Ectodermal cell (in vitro differentiated cells): ENCODE results near the gene BLTP3B.
"Not testable (repeated sequence)": the region's sequence is repeated elsewhere in the genome, so short reads cannot be mapped to it uniquely, and the experiment has no call there.

ENCODE experiments used
- H3K27ac ChIP-seq: 2 replicates; pipeline ENCODE4 v1.7.0; 2013; ENCODE audit warnings: mild to moderate bottlenecking, low read depth, low read length; ENCODE audit not compliant: insufficient read depth, poor library complexity, severe bottlenecking
- H3K27me3 ChIP-seq: 2 replicates; pipeline ENCODE4 v1.7.0; 2013; ENCODE audit warnings: mild to moderate bottlenecking, low read length; ENCODE audit not compliant: insufficient read depth, control insufficient read depth, poor library complexity, severe bottlenecking
- H3K36me3 ChIP-seq: one replicate; pipeline ENCODE4 v1.7.0; 2013; ENCODE audit warnings: low read length; ENCODE audit not compliant: control insufficient read depth, insufficient read depth
- H3K4me1 ChIP-seq: one replicate; pipeline ENCODE4 v1.7.0; 2013; ENCODE audit warnings: low read length; ENCODE audit not compliant: control insufficient read depth, insufficient read depth
- H3K4me3 ChIP-seq: 2 replicates; pipeline ENCODE4 v1.7.0; 2013; ENCODE audit warnings: low read depth, low read length, control low read depth; ENCODE audit not compliant: insufficient read depth
- H3K9me3 ChIP-seq: 2 replicates; pipeline ENCODE4 v1.7.0; 2013; ENCODE audit warnings: mild to moderate bottlenecking, low read length, moderate library complexity; ENCODE audit not compliant: control insufficient read depth
- WGBS, 2 experiments: methylation state at CpG; one replicate each; pipeline ENCODE4 v1.1.7; 2013; ENCODE audit warnings: missing lambda C conversion rate in 2 of 2; 5-methylcytosine and 5-hydroxymethylcytosine counted together

Gene BLTP3B

DNA sequence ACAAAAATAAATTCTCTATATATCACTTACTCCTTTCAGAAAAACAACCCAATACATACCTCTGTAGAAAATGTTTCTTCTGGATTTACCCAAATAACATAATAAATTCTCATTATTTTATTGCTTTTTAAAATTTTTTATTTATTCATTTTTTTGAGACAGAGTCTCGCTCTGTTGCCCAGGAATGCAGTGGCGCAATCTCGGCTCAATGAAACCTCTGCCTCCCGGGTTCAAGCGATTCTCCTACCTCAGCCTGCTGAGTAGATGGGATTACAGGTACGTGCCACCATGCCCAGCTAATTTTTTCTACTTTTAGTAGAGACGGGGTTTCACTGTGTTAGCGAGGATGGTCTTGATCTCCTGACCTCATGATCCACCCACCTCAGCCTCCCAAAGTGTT lies 33.8 kb upstream of the BLTP3B start:
- H3K27ac ChIP-seq, H3K4me3 ChIP-seq, H3K9me3 ChIP-seq, H3K36me3 ChIP-seq, H3K4me1 ChIP-seq, H3K27me3 ChIP-seq: not testable (repeated sequence)
- WGBS, 2 experiments, result 86 to 90% methylated on average over 8 of the region's 8 CpGs

DNA sequence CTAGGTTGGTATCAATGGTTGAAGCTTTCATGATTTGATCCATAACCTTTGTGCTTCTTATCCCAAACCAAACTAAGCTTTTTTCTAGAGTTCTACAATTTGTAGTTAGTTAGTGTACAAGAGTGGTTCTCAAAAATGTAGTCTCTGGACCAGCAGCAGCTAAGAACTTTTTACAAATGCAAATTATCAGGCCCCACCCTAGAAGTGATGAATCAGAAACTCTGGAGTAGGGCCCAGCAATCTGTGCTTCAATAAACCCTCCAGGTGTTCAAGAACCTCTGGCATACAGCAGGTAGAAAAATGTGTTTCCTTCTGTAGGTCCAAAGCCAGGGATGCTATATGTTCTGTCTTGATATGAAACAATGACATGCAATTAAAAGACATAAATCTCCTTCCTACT lies 31.8 kb upstream of the BLTP3B start:
- H3K4me3 ChIP-seq, result no peak overlapping the region
- H3K27ac ChIP-seq, result no peak overlapping the region
- no peaks in the 10 kb centered on the region for H3K9me3 ChIP-seq
- no peaks in the 10 kb centered on the region for H3K36me3 ChIP-seq
- H3K4me1 ChIP-seq, result no peaks in the 10 kb centered on the region
- H3K27me3 ChIP-seq, result no peaks in the 10 kb centered on the region

DNA sequence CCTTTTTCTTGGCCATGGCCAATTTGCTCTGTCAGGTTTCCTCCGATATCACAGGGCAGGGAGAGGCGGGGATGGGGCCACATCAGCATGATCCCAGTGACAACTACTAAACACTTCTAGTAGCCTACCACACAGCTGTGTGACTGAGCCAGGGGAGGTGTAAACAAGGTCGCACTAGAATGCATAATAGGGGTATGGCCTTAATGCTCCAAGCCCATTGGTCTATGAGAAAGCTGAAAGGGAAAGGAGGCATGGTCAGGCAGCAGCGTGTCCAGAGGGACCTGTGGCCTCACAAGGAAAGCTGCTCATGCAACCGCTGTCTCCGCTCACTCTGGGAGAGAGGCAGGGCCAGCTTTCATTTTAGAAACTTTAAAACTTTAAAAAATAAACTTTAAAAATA lies 30.4 kb upstream of the BLTP3B start:
- WGBS, 2 experiments, result 91 to 92% methylated on average over 5 to 6 of the region's 6 CpGs
- Histone ChIP-seq H3K4me3 (no peak overlapping the region), H3K9me3 (no peaks in the 10 kb centered on the region), H3K27me3 (no peaks in the 10 kb centered on the region), H3K4me1 (no peaks in the 10 kb centered on the region), H3K36me3 (no peaks in the 10 kb centered on the region), H3K27ac (no peak overlapping the region)

DNA sequence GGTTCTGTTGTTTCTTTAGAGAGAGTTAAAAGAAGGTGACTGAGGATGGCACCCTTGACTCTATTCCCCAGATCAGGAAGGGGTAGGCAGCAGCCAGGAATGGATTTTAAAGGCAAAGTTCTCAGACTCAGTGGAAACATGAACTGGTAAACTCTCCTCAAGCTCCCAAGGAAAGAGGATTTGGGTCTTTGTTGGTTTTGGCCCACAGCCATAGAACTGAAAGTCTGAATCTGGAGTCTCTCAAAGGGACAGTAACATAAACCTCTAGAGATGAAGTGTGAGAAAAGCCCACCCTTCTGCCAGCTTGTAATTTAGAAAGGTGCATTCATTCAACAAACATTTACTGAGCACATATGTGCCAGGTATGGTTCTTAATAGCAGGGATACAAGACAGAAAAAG lies 28.6 kb upstream of the BLTP3B start:
- Histone ChIP-seq H3K27ac (no peak overlapping the region), H3K4me3 (no peak overlapping the region), H3K9me3 (no peaks in the 10 kb centered on the region), H3K27me3 (no peaks in the 10 kb centered on the region), H3K36me3 (no peaks in the 10 kb centered on the region), H3K4me1 (no peaks in the 10 kb centered on the region)

DNA sequence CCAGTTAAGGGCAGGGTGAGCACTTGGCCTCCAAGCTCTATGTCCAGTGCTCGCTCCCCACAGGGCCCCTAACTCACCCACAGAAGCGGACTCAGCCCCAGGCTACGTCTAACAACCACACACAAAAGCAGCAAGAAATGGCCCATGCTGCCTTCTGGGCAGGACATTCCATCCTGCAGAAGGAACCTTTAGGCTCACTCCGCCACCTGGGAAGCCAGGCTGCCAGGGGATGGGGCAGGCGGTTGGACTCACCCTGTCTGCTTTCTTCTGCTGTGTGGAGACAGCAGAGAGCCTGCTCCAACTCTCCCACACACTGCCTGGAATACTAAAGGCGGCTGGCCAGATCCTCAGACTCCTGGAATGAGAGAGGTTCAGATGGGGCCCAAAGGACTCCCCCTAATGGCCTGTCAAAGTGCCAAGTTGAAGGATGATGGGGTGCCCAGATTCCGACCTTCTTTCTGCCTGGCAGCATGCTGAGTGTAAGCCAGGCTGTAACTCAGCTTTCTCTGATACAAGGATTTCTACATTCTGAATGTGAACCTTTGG lies 27.7 kb upstream of the BLTP3B start:
- H3K27ac ChIP-seq, result no peak overlapping the region
- no peaks in the 10 kb centered on the region for H3K27me3 ChIP-seq
- no peaks in the 10 kb centered on the region for H3K9me3 ChIP-seq
- H3K4me3 ChIP-seq, result no peak overlapping the region
- WGBS, 2 experiments, result 88 to 91% methylated on average over 7 of the region's 7 CpGs
- no peaks in the 10 kb centered on the region for H3K4me1 ChIP-seq
- H3K36me3 ChIP-seq, result no peaks in the 10 kb centered on the region

DNA sequence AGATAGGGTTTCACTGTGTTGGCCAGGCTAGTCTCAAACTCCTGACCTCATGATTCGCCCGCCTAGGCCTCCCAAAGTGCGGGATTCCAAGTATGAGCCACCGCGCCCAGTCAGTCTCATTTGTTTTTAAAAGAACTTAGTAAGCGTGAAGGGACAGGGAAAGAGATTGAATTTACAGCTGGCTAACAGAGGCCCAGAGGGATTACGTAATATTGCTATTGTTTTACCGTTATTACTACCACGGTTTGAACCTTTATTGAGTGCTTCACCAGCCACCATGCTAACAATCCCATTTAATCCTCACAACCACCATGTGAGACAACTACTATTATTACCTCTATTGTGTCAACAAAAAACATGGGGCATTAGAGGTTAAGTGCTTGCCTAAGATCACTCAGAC lies 26.7 kb upstream of the BLTP3B start:
- H3K27ac ChIP-seq, result no peak overlapping the region
- no peaks in the 10 kb centered on the region for H3K36me3 ChIP-seq
- H3K27me3 ChIP-seq, result no peaks in the 10 kb centered on the region
- H3K9me3 ChIP-seq, result no peaks in the 10 kb centered on the region
- peaks cover under 1% of the 10 kb centered on the region for H3K4me1 ChIP-seq
- 90 to 95% methylated on average over 9 of the region's 9 CpGs for WGBS, 2 experiments
- H3K4me3 ChIP-seq, result no peak overlapping the region

DNA sequence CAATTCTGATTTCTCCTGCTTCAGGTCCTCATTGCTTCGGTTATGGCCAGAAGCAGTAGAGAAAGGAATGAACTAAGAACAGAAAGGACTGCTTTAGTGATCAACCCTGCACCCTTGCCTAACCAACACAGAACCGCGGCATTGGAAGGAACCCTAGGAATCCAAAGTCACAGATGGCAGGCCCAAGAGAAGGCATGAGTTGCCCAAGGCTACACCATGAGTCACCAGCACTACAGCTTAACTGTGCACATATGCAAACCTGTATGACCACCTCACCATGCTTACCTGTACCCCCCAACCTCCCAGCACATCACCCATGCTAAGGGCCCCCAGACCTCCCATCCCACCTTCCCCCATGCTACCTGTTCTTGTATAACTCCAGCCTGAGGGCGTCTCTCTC lies 25.9 kb upstream of the BLTP3B start:
- H3K9me3 ChIP-seq, result no peaks in the 10 kb centered on the region
- H3K36me3 ChIP-seq, result no peaks in the 10 kb centered on the region
- peaks cover 5% of the 10 kb centered on the region for H3K4me1 ChIP-seq
- H3K4me3 ChIP-seq, result no peak overlapping the region
- H3K27ac ChIP-seq, result no peak overlapping the region
- H3K27me3 ChIP-seq, result no peaks in the 10 kb centered on the region
- 96% methylated on average over 4 of the region's 4 CpGs for WGBS, 2 experiments

DNA sequence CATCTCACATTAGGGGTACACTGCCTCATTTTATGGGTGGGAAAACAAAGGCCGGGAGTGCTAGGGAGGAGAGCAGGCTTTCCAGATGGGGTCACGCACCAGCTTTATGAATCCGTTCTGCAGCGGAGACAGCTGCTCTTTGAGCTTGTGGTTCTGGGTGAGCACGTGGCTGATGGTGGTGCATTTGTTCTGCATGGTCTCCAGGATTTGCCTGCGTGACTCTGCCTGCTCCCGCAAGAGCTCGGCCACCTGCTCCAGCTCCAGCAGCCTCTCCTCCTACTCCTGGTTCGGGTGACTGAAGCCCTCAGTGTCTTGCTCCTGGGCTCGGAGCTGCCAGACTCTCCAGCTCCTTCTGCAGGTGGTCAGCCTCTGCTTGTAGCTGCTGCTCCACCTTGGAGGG lies 23.6 kb upstream of the BLTP3B start:
- no peaks in the 10 kb centered on the region for H3K9me3 ChIP-seq
- no peak overlapping the region for H3K4me3 ChIP-seq
- no peak overlapping the region for H3K27ac ChIP-seq
- peaks cover 5% of the 10 kb centered on the region for H3K4me1 ChIP-seq
- WGBS, 2 experiments, result 93 to 97% methylated on average over 10 of the region's 10 CpGs
- no peaks in the 10 kb centered on the region for H3K27me3 ChIP-seq
- no peaks in the 10 kb centered on the region for H3K36me3 ChIP-seq

DNA sequence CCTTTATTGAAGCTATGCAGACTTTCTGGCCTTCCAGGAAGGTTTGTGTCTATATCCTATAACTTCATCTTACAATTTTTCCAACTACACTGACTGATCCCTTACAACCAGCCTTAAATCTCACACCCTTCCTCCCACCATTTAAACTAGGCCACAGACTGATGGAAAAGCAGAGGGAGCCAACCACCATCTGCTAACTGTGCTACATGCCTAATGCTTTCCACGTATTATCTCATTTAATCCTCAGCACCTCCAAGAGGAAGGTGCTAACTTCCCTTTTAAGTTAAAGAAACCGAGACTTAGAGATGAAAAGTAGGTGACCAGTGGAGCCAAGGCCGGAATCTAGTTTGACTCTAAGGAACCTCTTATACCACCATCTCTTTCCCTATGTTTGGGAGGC lies 22.7 kb upstream of the BLTP3B start:
- Histone ChIP-seq H3K36me3 (no peaks in the 10 kb centered on the region), H3K4me1 (peaks cover 5% of the 10 kb centered on the region), H3K27me3 (no peaks in the 10 kb centered on the region), H3K27ac (no peak overlapping the region), H3K4me3 (no peak overlapping the region), H3K9me3 (no peaks in the 10 kb centered on the region)
- WGBS, 2 experiments, result 94 to 96% methylated on average over 3 of the region's 3 CpGs

DNA sequence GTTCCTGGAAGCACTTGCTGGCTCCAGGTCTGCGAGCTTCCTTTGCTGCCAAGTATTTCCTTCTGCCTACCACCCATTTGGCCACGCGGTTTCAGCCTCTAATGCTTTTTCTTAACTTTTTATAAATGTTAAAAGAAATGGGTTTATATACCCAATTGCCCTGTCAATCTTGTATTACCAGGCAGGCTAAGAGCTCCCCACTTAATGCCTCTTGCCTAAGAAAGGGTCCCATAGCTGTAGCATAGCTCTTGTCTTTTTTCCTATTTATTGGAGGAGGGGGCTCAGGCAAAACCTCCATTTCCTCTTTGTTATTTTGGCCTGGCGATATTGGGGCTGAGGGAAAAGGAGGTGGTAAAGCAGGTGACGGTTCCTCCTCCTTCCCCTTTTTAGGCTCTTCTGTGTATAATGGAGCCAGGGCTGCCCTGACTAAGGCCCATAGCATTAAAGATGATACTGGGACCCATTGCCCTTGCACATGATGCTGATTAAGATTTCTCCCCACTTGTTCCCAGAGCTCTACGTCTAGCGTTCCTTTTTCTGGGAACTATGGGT lies 21.6 kb upstream of the BLTP3B start:
- Histone ChIP-seq H3K27ac (no peak overlapping the region), H3K9me3 (no peaks in the 10 kb centered on the region), H3K36me3 (no peaks in the 10 kb centered on the region), H3K27me3 (no peaks in the 10 kb centered on the region), H3K4me1 (peaks cover 5% of the 10 kb centered on the region), H3K4me3 (no peak overlapping the region)
- 57 to 67% methylated on average over 5 to 7 of the region's 7 CpGs for WGBS, 2 experiments
